HG03064 (cell line): ENCODE results near the gene TRIM60.
"Not testable (repeated sequence)": the region's sequence is repeated elsewhere in the genome, so short reads cannot be mapped to it uniquely, and the experiment has no call there.

Experiments used
- ATAC-seq: cut with Tn5 transposase; IDR thresholded peaks from one replicate; pipeline ENCODE4 v1.9.1; 2021; ENCODE audit warnings: low read depth; ENCODE audit not compliant: unreplicated experiment

The TRIM60 gene

DNA sequence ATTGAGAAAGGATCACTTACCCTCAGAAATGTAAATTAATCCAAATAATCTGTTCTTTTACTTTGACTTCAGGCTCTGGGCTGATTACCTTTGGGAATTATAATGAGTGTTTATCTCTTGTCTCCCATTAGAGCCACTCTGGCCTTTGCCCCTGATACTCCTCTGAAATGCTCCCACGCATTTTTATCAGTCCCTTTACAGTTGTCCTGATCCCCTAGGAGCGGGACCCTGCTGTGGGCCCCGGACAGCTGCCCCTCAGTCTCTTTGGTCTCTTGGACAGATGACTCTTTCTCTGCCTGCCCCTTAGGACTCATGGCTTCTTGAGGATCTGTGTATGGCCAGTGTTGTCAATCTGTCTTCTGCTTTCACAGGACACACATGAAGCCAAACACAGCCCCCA is 20.8 kb downstream of the TRIM60 start:
- no peak for ATAC-seq

DNA sequence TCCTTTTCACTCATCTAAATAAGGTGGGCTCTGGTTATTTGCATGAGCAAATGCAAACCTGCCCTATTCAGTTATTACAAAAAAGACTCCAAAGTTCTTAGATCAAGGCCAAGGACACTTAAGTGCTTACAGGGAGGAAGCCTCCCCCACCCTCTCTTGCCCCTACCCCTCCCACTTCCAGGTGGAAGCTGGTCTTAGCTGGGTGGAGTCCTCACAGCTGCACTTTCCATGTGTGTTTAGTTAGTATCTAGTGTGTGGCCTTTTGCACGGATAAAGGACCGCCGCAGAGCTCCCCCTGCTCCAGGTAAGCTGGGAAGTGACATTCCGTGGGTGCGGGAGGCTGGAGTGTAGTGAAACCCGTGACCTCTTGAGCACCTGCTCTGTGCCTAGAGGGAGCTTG is 21.8 kb downstream of the TRIM60 start, which contains the start of gene TRIM75:
TSS of gene TRIM75 (plus strand) at position 222 of the 400 bp plus-strand sequence. CDS start 5,282 bp downstream, outside the sequence.
- no peak for ATAC-seq

DNA sequence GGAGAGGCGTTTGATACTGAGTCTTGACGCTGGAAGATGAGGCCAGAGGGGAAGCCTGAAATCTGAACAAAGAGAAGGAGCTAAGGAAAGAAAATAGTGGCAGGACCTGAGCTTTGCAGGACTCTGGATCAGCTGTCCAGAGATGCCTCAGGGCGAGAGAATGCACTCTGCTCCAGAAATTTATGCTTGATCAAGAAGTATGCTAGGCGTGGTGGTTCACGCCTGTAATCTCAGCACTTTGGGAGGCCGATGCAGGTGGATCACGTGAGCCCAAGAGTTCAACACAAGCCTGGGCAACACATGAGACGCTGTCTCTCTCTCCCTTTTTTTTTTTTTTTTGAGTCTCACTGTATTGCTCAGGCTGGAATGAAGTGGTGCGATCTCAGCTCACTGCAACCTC is 23.8 kb downstream of the TRIM60 start:
- ATAC-seq = no peak

GRCh38 chr4:165058666-165059065 is 26.9 kb downstream of the TRIM60 start:
- no peak for ATAC-seq

DNA sequence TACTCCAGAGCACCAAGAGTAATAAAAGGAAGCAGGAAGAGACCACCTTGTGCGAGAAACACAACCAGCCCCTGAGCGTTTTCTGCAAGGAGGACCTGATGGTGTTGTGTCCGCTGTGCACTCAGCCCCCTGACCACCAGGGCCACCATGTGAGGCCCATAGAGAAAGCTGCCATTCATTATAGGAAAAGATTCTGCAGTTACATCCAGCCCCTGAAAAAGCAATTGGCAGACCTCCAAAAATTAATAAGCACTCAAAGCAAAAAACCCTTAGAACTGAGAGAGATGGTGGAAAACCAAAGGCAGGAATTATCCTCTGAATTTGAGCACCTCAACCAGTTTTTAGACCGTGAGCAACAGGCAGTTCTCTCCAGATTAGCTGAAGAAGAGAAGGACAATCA is 27.6 kb downstream of the TRIM60 start:
- no peak for ATAC-seq

GRCh38 chr4:165060938-165061337 is 29.1 kb downstream of the TRIM60 start:
- ATAC-seq = no peak

DNA sequence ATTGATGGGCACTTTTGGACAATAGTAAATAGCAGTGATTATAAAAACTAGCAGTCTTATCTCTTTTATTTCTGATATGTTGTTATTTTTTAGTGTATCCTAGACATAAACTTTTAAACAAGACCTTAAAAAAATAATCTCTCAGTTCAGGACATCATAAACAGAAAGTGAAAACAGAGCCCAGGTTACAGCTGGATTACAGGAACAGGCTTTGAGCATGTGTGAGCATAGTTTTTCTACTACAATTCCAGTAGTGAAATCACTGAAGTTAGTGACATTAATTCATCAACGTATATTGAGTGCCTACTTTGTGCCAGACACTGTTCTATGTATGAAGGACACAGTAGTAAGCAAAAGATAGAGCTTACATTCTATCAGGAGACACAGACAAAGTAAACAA is 38.8 kb downstream of the TRIM60 start:
- no peak for ATAC-seq

- not testable (repeated sequence) for ATAC-seq
These were observed 41.5 kb downstream of the TRIM60 start for GRCh38 chr4:165073346-165073745.

DNA sequence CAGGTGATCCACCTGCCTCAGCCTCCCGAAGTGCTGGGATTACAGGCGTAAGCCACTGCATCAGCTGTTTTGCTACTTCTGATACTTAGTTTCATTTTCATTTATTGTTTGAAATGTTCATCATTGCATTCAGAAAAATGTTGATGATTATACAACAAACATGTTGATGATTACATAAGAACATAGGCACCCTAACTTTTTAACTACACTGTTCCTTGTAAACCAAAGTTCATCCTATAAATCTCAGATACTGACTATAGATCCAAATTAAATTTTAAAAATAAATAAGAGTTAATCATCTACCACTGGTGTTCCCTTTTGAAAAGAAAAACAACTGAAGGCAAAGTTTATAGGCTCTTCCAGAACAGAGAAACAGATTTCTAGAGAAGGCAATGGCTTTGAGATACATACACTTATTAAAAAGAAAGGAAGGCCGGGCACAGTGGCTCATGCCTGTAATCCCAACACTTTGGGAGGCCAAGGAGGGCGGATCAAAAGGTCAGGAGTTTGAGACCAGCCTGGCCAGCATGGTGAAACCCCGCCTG is 45.3 kb downstream of the TRIM60 start:
- no peak for ATAC-seq

DNA sequence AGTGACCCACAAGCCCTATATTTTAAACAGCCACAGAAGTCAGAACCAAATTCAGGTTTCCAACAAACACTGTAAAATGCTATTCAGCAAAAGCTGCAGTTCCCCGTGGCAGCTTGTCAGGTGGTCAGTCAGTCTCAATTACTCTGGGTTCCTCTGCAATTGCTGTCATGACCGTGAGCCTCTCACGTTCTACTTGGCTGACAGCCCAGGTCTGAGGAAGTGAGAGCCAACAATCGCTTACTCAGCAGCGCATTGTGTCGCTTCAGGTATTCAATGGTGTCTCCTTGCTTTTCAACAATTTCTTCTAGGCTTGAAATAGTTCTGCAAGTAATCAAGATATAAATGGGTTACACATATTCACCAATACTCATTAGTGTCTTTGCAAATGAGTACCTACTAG is 47.7 kb downstream of the TRIM60 start:
- no peak for ATAC-seq

- ATAC-seq = not testable (repeated sequence)
These were observed 53.0 kb downstream of the TRIM60 start for GRCh38 chr4:165084787-165085186.

GRCh38 chr4:165085946-165086345 is 54.1 kb downstream of the TRIM60 start:
- ATAC-seq = no peak

DNA sequence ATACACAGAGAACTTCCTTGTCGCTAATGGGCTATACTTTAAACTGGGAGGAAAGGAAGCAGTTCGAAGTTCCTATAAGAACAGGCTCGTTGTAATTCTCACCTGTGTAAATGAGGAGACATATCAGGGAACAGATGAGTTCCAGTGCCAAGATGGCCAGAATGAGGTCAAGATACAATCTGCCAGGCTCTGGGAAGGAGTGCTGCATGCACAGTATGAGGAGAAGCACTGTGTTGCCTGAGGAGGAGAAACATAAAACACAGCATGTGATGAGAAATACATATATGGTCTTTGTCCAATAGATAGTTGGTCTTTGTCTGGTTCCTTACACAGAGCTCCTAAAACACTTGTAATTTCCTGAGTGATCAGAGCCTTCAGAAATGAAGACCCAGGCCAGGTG is 56.6 kb downstream of the TRIM60 start:
- no peak for ATAC-seq
